Right atrium auricular region (tissue), 2 donors: Measurements from ENCODE around the gene ARHGEF28. TPM values are rescaled to one million over a fixed set of nuclear protein-coding genes. Genes with fewer than 3 reads are reported as not detected.

Source experiments
- DNase-seq: peaks from one replicate; pipeline ENCODE4 v3.0.0-alpha.2; 2019; ENCODE audit warnings: low spot score
- H3K27ac ChIP-seq, 2 donors: fragments of 200-600 bp; sonication (generic); 1 replicate in 1 of 2; 2 replicates in 1 of 2; pipeline ENCODE4 v1.5.1; 2016 to 2019
- H3K27me3 ChIP-seq, 2 donors: fragments of 200-600 bp; sonication (generic); one replicate each; pipeline versions ENCODE4 v1.5.1 to v1.6.0; 2017 to 2019
- H3K36me3 ChIP-seq: fragments of 200-600 bp; sonication (generic); one replicate; pipeline ENCODE4 v1.5.1; 2016
- H3K4me1 ChIP-seq, 2 donors: fragments of 200-600 bp; sonication (generic); one replicate each; pipeline versions ENCODE4 v1.5.1 to v1.6.0; 2017 to 2019
- H3K4me3 ChIP-seq, 2 donors: fragments of 200-600 bp; sonication (generic); 1 replicate in 1 of 2; 2 replicates in 1 of 2; pipeline ENCODE4 v1.5.1; 2017 to 2019; ENCODE audit warnings: mild to moderate bottlenecking in 1 of 2, moderate library complexity in 1 of 2
- H3K9me3 ChIP-seq, 2 donors: fragments of 200-600 bp; sonication (generic); one replicate each; pipeline ENCODE4 v1.5.1; 2019
- total RNA-seq, 2 donors: library from RNA; depleted of rRNA; stranded (reverse); fragments of >200 nt; gene quantifications; one replicate each; pipeline ENCODE4 v1.1.0, GENCODE V29; 2016
- TF ChIP-seq, protein P1 (sequence below), 2 donors: fragments of 200-600 bp; sonication (generic); IDR thresholded peaks; one replicate each; pipeline ENCODE4 v1.5.1; 2019; ENCODE audit warnings: antibody characterized with exemption in 2 of 2

Gene ARHGEF28
- total RNA-seq, 2 donors from 2014 or later: 1.0 to 2.9 TPM

DNA sequence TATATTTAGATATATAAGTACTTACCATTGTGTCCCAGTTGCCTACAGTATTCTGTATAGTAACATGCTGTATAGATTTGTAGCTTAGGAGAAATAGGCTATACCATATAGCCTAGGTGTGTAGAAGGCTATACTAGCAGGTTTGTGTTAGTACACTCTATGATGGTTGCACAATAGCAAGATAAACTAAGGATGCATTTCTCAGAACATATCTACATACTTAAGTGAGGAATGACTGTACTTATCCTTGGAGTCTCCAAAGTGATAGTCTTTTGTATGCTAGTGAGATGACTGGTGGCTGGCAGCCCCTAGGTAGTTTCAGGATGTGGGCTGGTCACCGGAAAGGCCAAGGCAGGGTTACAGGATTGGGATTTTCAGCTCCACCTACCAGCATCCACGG, 208.7 kb downstream of the ARHGEF28 start:
- H3K36me3 ChIP-seq: no peaks in the 10 kb centered on the region
- TF ChIP-seq, protein P1, sequence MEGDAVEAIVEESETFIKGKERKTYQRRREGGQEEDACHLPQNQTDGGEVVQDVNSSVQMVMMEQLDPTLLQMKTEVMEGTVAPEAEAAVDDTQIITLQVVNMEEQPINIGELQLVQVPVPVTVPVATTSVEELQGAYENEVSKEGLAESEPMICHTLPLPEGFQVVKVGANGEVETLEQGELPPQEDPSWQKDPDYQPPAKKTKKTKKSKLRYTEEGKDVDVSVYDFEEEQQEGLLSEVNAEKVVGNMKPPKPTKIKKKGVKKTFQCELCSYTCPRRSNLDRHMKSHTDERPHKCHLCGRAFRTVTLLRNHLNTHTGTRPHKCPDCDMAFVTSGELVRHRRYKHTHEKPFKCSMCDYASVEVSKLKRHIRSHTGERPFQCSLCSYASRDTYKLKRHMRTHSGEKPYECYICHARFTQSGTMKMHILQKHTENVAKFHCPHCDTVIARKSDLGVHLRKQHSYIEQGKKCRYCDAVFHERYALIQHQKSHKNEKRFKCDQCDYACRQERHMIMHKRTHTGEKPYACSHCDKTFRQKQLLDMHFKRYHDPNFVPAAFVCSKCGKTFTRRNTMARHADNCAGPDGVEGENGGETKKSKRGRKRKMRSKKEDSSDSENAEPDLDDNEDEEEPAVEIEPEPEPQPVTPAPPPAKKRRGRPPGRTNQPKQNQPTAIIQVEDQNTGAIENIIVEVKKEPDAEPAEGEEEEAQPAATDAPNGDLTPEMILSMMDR (IDR thresholded peaks at IDR 0.05): no peak
- H3K4me1 ChIP-seq: no peaks in the 10 kb centered on the region
- peaks cover 0 to 9% of the 10 kb centered on the region in 2 donors for H3K9me3 ChIP-seq
- H3K27ac ChIP-seq: no peak overlapping the region
- H3K27me3 ChIP-seq: no peaks in the 10 kb centered on the region
- no peak for DNase-seq
- H3K4me3 ChIP-seq: no peak overlapping the region

DNA sequence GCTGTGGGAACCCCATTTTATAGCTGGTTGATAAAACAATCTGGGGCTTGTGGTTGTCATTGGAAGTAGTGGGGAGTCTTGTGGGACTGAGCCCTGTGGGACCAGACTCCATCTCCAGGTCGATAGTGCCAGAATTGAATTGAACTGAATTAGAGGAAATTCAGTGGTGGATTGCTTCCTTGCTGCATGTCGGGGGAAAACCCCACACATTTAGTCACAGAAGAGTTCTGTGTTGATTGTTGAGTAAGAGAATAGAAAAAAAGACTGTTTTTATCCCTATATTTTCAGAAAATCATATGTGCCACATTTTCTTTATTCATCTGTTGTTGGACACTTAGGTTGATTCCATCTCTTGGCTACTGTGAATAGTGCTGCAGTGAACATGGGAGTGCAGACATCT, 209.7 kb downstream of the ARHGEF28 start:
- no peak for DNase-seq
- peaks cover 0 to 9% of the 10 kb centered on the region in 2 donors for H3K9me3 ChIP-seq
- TF ChIP-seq, protein P1 (IDR thresholded peaks at IDR 0.05): no peak
- H3K27ac ChIP-seq: no peak overlapping the region
- H3K36me3 ChIP-seq: no peaks in the 10 kb centered on the region
- H3K4me3 ChIP-seq: no peak overlapping the region
- no peaks in the 10 kb centered on the region for H3K27me3 ChIP-seq
- no peaks in the 10 kb centered on the region for H3K4me1 ChIP-seq

GRCh38 chr5:73836607-73837006, 210.6 kb downstream of the ARHGEF28 start:
- Histone ChIP-seq H3K4me1 (no peaks in the 10 kb centered on the region), H3K27me3 (no peaks in the 10 kb centered on the region), H3K4me3 (no peak overlapping the region), H3K9me3 (peaks cover 0 to 9% of the 10 kb centered on the region in 2 donors), H3K27ac (no peak overlapping the region), H3K36me3 (no peaks in the 10 kb centered on the region)
- no peak for DNase-seq
- TF ChIP-seq, protein P1 (IDR thresholded peaks at IDR 0.05): no peak

DNA sequence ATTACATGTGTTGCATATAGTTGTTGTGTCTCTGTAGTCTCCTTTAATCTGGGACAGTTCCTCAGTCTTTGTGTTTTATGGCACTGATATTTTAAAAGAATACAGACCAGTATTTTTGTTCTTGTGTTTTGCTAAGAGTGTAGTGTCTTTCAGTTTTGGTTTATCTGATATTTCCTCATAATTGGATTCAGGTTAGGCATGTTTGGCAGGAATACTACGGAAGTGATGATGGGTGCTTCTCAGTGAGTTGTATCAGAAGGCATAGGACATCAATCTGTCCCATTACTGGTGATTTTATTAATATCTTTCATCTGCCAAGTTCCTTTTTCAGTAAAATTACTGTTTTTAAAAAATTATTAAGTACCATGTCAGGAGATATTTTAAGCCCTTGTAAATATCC, 212.9 kb downstream of the ARHGEF28 start:
- Histone ChIP-seq H3K27me3 (no peaks in the 10 kb centered on the region), H3K4me3 (no peak overlapping the region), H3K36me3 (no peaks in the 10 kb centered on the region), H3K4me1 (no peaks in the 10 kb centered on the region), H3K27ac (no peak overlapping the region), H3K9me3 (peaks cover 0 to 9% of the 10 kb centered on the region in 2 donors)
- no peak for DNase-seq
- TF ChIP-seq, protein P1 (IDR thresholded peaks at IDR 0.05): no peak

- DNase-seq: no peak
- Histone ChIP-seq H3K27me3 (no peaks in the 10 kb centered on the region), H3K4me1 (no peaks in the 10 kb centered on the region), H3K9me3 (peaks cover 0 to 6% of the 10 kb centered on the region in 2 donors), H3K4me3 (no peak overlapping the region), H3K27ac (no peak overlapping the region), H3K36me3 (no peaks in the 10 kb centered on the region)
- TF ChIP-seq, protein P1 (IDR thresholded peaks at IDR 0.05): no peak
Measured at GRCh38 chr5:73841641-73842040, 215.6 kb downstream of the ARHGEF28 start.

- DNase-seq: no peak
- Histone ChIP-seq H3K27me3 (no peaks in the 10 kb centered on the region), H3K4me1 (no peaks in the 10 kb centered on the region), H3K36me3 (no peaks in the 10 kb centered on the region), H3K4me3 (no peak overlapping the region), H3K9me3 (no peaks in the 10 kb centered on the region), H3K27ac (no peak overlapping the region)
- TF ChIP-seq, protein P1 (IDR thresholded peaks at IDR 0.05): no peak
Measured at GRCh38 chr5:73844165-73844564, 218.2 kb downstream of the ARHGEF28 start.
